ENCODE data around the gene KRT82.
"Not testable (repeated sequence)": the region's sequence is repeated elsewhere in the genome, so short reads cannot be mapped to it uniquely, and the experiment has no call there.

Gene KRT82

GRCh38 chr12:52410589-52411248 lies 4.6 kb upstream of the KRT82 start:
- DNase-seq (ENCODE audit: low read depth in 2 of 2): not testable (repeated sequence)

GRCh38 chr12:52407918-52408317 lies 1.8 kb upstream of the KRT82 start:
- DNase-seq (ENCODE audit: low read depth in 2 of 2): no peak

GRCh38 chr12:52404951-52405350 lies 1.2 kb downstream of the KRT82 start:
- no peak for DNase-seq (ENCODE audit: low read depth in 2 of 2)

GRCh38 chr12:52403561-52403960 lies 2.6 kb downstream of the KRT82 start:
- no peak for DNase-seq (ENCODE audit: low read depth in 2 of 2)

GRCh38 chr12:52402873-52403540 lies 3.1 kb downstream of the KRT82 start:
- DNase-seq (ENCODE audit: low read depth in 2 of 2): no peak

- DNase-seq (ENCODE audit: low read depth in 2 of 2): no peak
Observed at GRCh38 chr12:52402377-52402776, 3.8 kb downstream of the KRT82 start.

GRCh38 chr12:52401926-52402325 lies 4.2 kb downstream of the KRT82 start:
- no peak for DNase-seq (ENCODE audit: low read depth in 2 of 2)

- no peak for DNase-seq (ENCODE audit: low read depth in 2 of 2)
Observed at GRCh38 chr12:52401526-52401925, 4.6 kb downstream of the KRT82 start.

GRCh38 chr12:52400906-52401305 lies 5.2 kb downstream of the KRT82 start:
- DNase-seq (ENCODE audit: low read depth in 2 of 2): no peak

GRCh38 chr12:52399756-52400155 lies 6.4 kb downstream of the KRT82 start:
- no peak for DNase-seq (ENCODE audit: low read depth in 2 of 2)

GRCh38 chr12:52398176-52398575 lies 8.0 kb downstream of the KRT82 start:
- DNase-seq (ENCODE audit: low read depth in 2 of 2): no peak

GRCh38 chr12:52396656-52397055 lies 9.5 kb downstream of the KRT82 start:
- DNase-seq (ENCODE audit: low read depth in 2 of 2): no peak

GRCh38 chr12:52395761-52396434 lies 10.2 kb downstream of the KRT82 start:
- no peak for DNase-seq (ENCODE audit: low read depth in 2 of 2)

- no peak for DNase-seq (ENCODE audit: low read depth in 2 of 2)
Observed at GRCh38 chr12:52394836-52395405, 11.2 kb downstream of the KRT82 start.

- DNase-seq (ENCODE audit: low read depth in 2 of 2): no peak
Observed at GRCh38 chr12:52392465-52393007, 13.6 kb downstream of the KRT82 start.

- DNase-seq (ENCODE audit: low read depth in 2 of 2): no peak
Observed at GRCh38 chr12:52391618-52392002, 14.5 kb downstream of the KRT82 start.

- DNase-seq (ENCODE audit: low read depth in 2 of 2): no peak
Observed at GRCh38 chr12:52390739-52391617, 15.2 kb downstream of the KRT82 start.

GRCh38 chr12:52389313-52390207 lies 16.6 kb downstream of the KRT82 start:
- no peak for DNase-seq (ENCODE audit: low read depth in 2 of 2)

GRCh38 chr12:52387859-52388258 lies 18.3 kb downstream of the KRT82 start:
- DNase-seq (ENCODE audit: low read depth in 2 of 2): no peak

GRCh38 chr12:52385226-52385702 lies 20.9 kb downstream of the KRT82 start, which contains the start of gene KRT84:
Gene KRT84, minus strand, starts transcription at chr12:52385652. Its CDS starts 67 bp downstream, at chr12:52385585.
- no peak for DNase-seq (ENCODE audit: low read depth in 2 of 2)
